NCI-H526 (cell line): Measurements from ENCODE around the gene GADD45B.
"Not testable (repeated sequence)": the region's sequence is repeated elsewhere in the genome, so short reads cannot be mapped to it uniquely, and the experiment has no call there.

Experiments
- DNase-seq, 2 experiments: peaks; one replicate each; lab custom pipeline; 2025; lab: John Stamatoyannopoulos, UW

Gene GADD45B

GRCh38 chr19:2469102-2469914 lies 6.6 kb upstream of the GADD45B start:
- no peak for DNase-seq

GRCh38 chr19:2469915-2470200 lies 6.1 kb upstream of the GADD45B start:
- DNase-seq: not testable (repeated sequence)

GRCh38 chr19:2474232-2475017 lies 1.5 kb upstream of the GADD45B start:
- DNase-seq: peak in 1 of 2 experiments; percentile 72

- DNase-seq: peak in 1 of 2 experiments; percentile 35
Observed at GRCh38 chr19:2475018-2475701, 767 bp upstream of the GADD45B start.

GRCh38 chr19:2476451-2477140 lies 669 bp downstream of the GADD45B start:
- no peak for DNase-seq

- DNase-seq: peak in 1 of 2 experiments; percentile 25
Observed at GRCh38 chr19:2477141-2477710, 1.3 kb downstream of the GADD45B start.

- no peak for DNase-seq
Observed at GRCh38 chr19:2477732-2478191, 1.8 kb downstream of the GADD45B start.

GRCh38 chr19:2478278-2478755 lies 2.4 kb downstream of the GADD45B start:
- DNase-seq: peak in 1 of 2 experiments; percentile 69

- no peak for DNase-seq
Observed at GRCh38 chr19:2478756-2479555, 3.0 kb downstream of the GADD45B start.

GRCh38 chr19:2479556-2480194 lies 3.7 kb downstream of the GADD45B start:
- no peak for DNase-seq

GRCh38 chr19:2481466-2481865 lies 5.5 kb downstream of the GADD45B start:
- DNase-seq: no peak

- no peak for DNase-seq
Observed at GRCh38 chr19:2482354-2483038, 6.6 kb downstream of the GADD45B start.

GRCh38 chr19:2483084-2483483 lies 7.2 kb downstream of the GADD45B start:
- no peak for DNase-seq

- no peak for DNase-seq
Observed at GRCh38 chr19:2483484-2484151, 7.7 kb downstream of the GADD45B start.

GRCh38 chr19:2484178-2484937 lies 8.4 kb downstream of the GADD45B start:
- no peak for DNase-seq

GRCh38 chr19:2485428-2485827 lies 9.5 kb downstream of the GADD45B start:
- DNase-seq: no peak

GRCh38 chr19:2487090-2487489 lies 11.2 kb downstream of the GADD45B start:
- no peak for DNase-seq

GRCh38 chr19:2487842-2488241 lies 11.9 kb downstream of the GADD45B start:
- DNase-seq: no peak
